ENCODE data around the gene CPNE5.

The CPNE5 gene

DNA sequence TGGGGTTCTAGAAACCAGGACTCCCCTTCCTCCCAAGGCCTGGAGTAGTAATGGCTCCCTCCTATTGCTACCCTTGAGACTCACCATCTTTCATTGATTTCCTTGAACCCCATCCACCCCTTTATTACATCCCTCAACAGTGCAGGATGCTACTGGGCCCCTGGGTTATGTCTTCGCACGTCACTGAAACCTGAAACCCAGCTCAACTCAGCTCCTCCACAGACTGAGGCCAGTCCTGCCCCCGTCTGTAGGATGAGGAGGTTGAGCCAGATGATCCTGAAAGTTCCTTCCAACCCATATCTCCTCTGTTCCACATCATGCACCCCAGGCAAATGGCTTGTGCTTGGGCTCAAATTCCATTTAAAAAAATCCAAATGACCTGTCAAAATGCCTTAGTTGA is 21.4 kb downstream of the CPNE5 start:
- in situ Hi-C loops (cut with HindIII; ENCODE audit: low sequenced_read_pairs): no loop called here

DNA sequence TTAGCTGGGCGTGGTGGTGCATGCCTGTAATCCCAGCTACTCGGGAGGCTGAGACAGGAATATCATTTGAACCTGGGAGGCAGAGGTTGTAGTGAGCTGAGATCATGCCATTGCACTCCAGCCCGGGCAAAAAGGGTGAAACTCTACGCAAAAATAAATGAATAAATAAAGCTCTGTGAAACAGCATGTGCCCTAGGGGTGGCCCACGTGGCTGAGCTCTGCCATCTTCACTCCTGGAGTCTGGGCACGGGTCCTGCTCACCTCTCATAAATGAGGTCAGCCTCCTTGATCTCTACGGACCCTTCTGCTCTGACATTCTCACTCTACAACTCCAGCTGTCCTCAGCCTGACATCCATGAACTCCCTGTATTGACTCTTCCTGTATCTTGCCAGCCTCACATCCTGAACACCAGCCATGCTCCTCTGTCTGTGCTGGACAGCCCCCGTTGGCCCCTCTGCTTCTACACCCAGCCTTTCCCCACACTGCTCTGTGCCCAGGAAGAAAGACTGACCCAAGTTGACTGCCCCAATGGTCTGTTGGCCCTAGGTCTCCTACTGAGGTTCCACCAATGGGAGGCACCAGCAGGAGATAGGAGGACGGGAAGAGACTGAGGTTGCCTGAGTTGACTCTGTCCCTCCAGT is 21.9 kb downstream of the CPNE5 start:
- in situ Hi-C loops (cut with HindIII; ENCODE audit: low sequenced_read_pairs): no loop called here

DNA sequence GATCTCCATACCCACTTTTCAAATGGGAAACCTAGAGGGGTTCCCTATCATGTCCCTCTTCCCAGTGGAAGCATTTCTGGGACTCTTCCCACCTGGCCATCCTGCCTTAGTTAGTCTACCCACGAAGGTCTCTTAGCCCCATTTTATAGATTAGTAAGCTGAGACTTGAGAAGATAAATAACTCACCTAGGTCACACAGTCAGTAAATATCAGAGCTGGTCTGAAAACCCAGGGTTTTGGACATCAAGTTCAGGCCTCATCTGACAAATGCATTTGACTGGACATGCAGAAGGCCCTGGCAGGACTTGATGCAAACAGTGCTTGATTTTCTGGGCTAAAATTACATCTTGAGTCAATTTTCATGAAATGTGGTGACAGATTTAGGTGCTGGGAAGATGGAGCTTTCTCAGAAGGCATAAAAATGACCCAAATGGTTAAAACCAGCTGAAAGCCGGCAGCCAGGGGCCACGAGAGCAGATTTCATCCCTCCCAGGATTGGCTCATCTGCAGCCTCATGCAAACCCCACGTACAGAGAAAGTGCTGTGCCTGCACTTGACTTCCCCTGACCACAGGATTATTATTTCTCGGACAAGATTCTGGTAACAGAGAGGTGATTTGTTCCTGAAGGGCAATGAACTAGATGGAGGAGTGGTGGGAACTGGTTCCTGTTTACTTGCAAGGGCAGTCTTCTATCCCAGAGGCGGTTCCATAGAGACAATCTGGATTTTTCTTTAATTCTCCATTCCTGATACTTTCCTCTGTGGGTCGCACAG is 23.1 kb downstream of the CPNE5 start:
- in situ Hi-C loops (cut with HindIII; ENCODE audit: low sequenced_read_pairs): no loop called here

GRCh38 chr6:36814249-36814648 is 25.0 kb downstream of the CPNE5 start:
- in situ Hi-C loops (cut with HindIII; ENCODE audit: low sequenced_read_pairs): loop anchor here (5.0 kb wide), 2 partner anchors 33 to 57 kb away; no protein-coding TSS in a partner anchor

- in situ Hi-C loops (cut with HindIII; ENCODE audit: low sequenced_read_pairs): loop anchor here (5.0 kb wide), 2 partner anchors 34 to 56 kb away; no protein-coding TSS in a partner anchor
These were observed 25.7 kb downstream of the CPNE5 start for GRCh38 chr6:36813526-36813925.

GRCh38 chr6:36813047-36813446 is 26.2 kb downstream of the CPNE5 start:
- in situ Hi-C loops (cut with HindIII; ENCODE audit: low sequenced_read_pairs): loop anchor here (5.0 kb wide), 2 partner anchors 34 to 56 kb away; no protein-coding TSS in a partner anchor

DNA sequence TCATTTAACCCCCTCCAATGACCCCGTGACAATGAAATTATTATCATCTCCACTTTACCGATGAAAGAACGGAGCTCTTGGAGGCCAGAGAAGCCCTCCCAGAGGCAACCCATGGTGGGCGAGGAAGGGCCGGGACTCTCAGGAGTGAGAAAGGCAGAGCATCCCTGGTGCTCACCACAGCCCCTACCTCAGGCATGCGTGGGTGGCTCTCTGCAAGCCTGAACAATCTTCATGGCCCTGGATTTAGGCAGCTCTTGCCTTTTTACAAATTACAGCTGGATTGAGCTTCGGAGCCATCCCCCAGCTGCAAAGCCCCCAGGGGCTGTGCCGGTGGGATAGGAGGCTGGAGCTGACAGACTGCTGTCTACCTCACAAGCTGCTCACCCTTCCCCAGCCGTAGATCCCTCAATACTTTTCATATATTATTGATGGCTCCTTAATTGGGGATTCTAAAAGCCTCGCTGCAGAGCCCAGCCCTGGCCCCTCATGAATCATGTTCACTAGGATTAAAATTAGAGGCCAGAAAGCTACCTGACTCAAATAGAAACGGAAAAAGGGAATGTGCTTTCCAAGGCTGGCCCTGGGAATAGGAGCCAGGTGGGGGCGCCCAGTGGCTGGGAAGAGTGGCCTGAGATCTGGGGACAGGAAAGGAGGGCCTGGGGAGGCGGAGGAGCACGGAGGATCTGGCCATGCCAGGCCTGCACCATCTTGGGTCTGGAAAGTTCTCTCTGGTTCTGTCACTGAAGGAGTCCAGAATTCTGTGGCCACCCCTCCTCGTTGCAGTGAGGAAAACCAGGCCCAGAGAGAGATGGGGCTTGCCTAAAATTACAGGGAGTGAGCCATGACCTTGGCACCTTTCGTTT is 29.1 kb downstream of the CPNE5 start:
- in situ Hi-C loops (cut with HindIII; ENCODE audit: low sequenced_read_pairs): loop anchor here (5.0 kb wide), 2 partner anchors 37 to 53 kb away; no protein-coding TSS in a partner anchor

GRCh38 chr6:36809156-36809555 is 30.1 kb downstream of the CPNE5 start:
- in situ Hi-C loops (cut with HindIII; ENCODE audit: low sequenced_read_pairs): no loop called here

DNA sequence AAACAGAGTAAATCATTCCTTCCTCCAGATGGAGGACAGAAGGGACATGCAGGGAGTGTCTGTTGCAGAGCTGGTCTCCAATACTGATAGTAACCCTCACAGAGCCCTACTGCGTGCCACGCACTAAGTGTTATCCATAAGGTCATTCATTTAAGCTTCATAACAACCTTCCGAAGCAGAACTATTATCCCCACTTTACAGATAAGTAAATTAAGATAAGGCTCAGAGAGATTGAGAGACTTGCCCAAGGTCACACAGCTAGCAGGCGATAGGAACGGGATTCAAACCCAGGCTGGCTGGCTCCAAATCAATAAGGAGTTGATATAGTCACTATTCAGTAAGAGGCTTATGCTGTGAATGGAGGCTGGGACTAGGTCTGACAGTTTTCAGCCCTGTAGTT is 30.6 kb downstream of the CPNE5 start:
- in situ Hi-C loops (cut with HindIII; ENCODE audit: low sequenced_read_pairs): no loop called here

DNA sequence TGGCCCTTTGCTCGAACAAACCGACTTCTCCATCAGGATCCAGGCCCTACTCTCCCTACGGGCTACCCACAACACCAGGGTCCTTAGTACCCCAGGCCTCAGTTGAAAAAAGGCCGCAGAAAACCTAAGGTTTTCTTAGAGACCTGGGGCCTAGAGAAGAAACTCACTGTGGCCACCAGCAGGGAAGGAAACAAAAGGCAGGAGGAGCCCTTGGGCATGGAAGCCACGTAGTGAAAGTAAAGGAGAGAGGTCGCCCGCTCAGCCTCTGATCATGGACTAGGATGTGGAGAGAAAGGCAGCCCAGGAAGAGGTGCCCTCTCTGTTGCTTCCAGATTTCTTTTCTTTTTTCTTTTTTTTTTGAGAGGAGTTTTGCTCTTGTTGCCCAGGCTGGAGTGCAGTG is 31.5 kb downstream of the CPNE5 start:
- in situ Hi-C loops (cut with HindIII; ENCODE audit: low sequenced_read_pairs): no loop called here

DNA sequence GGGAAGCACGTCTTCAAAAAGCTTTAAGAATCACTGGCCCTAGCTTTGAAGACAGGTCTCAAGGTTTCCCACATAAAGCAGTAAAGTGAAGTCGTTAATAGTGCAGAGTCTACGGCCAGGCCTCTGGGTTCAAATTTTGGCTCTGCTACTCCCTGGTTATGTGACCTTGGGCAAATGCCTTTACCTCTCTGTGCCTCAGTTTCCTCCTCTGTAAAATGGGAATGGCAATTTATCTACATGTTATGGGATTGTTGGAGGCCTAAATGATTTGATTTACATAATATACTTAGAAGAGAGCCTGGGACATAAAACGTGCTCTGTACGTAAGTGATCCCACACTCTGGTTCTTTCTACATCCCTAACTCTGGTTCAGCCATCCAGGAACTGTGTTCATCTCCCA is 32.1 kb downstream of the CPNE5 start:
- in situ Hi-C loops (cut with HindIII; ENCODE audit: low sequenced_read_pairs): no loop called here

GRCh38 chr6:36805917-36806316 is 33.3 kb downstream of the CPNE5 start:
- in situ Hi-C loops (cut with HindIII; ENCODE audit: low sequenced_read_pairs): no loop called here

GRCh38 chr6:36805096-36805797 is 34.0 kb downstream of the CPNE5 start:
- in situ Hi-C loops (cut with HindIII; ENCODE audit: low sequenced_read_pairs): no loop called here

GRCh38 chr6:36804563-36804962 is 34.7 kb downstream of the CPNE5 start:
- in situ Hi-C loops (cut with HindIII; ENCODE audit: low sequenced_read_pairs): no loop called here

DNA sequence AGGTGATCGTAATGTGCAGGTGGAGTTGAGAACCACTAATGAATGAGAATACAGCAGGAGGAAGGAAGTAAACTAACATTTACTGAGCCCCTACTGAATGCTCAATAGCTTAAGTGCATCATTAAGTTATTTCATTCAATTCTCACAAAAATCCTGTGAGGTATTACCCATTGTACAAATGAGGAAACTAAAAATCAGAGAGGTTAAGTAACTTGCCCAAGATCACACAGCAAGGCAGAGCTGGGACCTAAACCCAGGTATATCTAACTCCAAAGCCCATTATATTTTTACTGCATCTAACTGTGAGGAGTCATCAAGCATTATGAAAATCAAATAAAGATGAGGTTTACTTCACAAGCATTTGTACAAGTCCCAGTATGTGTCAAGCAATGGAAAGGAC is 35.3 kb downstream of the CPNE5 start:
- in situ Hi-C loops (cut with HindIII; ENCODE audit: low sequenced_read_pairs): no loop called here

DNA sequence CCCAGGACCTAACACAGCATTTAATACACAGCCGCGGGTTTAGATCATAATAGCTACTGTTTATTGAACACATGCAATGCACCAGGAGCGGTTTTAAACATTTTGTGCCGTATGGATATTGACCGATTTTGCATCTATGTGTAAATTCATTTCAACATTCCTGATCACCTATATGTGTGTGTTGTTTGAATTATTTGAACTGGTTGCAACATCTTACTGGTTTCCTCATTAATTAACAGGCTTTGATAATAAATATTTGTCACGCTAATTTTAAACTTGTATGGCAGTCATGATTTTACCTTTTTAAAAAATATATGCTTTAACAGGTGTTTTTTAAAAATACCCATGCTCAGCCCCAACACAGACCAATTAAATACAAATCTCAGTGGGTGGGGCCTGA is 35.8 kb downstream of the CPNE5 start:
- in situ Hi-C loops (cut with HindIII; ENCODE audit: low sequenced_read_pairs): no loop called here

- in situ Hi-C loops (cut with HindIII; ENCODE audit: low sequenced_read_pairs): no loop called here
These were observed 38.8 kb downstream of the CPNE5 start for GRCh38 chr6:36800223-36801076.

GRCh38 chr6:36798852-36799251 is 40.4 kb downstream of the CPNE5 start:
- in situ Hi-C loops (cut with HindIII; ENCODE audit: low sequenced_read_pairs): no loop called here

GRCh38 chr6:36797653-36798052 is 41.6 kb downstream of the CPNE5 start:
- in situ Hi-C loops (cut with HindIII; ENCODE audit: low sequenced_read_pairs): no loop called here

DNA sequence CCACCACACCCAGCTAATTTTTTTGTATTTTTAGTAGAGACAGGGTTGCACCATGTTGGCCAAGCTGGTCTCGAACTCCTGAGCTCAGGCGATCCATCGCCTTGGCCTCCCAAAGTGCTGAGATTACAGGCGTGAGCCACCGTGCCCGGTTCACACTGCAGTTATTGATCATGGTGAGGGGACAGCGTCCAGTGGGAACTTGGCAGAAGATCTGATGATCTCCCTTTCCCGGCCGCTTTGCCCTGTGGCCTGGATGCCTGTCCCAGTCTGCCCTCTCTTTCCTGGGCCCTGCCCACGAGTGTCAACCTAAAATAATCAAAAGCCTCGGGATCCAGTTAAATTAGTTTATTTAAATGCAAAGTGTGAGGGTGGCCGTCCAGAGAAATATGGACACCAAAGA is 42.2 kb downstream of the CPNE5 start:
- in situ Hi-C loops (cut with HindIII; ENCODE audit: low sequenced_read_pairs): no loop called here

All from DLD1 (cell line).